Measurements from ENCODE around the gene TYW3. TPM values are rescaled to one million over a fixed set of nuclear protein-coding genes. Genes with fewer than 3 reads are reported as not detected.

The TYW3 gene
- total RNA-seq: 14.2 TPM

DNA sequence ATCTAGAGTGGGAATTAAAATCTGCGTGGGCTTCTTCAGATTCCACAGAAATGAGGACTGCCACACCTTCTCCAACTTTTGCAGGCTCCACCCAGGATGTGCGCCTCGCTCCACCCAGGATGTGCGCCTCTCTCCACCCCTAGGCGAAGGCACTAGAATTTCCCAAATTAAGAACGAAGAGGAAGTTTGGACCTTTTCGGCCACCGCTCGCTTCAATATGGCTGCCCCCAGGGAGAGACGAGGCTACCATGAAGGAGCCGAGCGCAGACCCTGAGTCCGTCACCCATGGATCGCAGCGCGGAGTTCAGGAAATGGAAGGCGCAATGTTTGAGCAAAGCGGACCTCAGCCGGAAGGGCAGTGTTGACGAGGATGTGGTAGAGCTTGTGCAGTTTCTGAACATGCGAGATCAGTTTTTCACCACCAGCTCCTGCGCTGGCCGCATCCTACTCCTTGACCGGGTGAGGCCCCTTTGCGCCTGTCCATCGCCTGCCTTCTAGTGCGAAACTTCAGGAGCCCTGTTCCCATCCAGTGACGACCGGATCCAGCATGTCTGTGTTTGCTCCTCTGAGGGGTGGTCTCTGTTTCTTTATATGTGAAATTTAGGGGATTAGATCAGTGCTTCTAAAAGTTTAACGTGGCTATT is at the start of gene TYW3, which contains the start of gene CRYZ:
TYW3 (plus strand) TSS at position 193 of the 644 bp plus-strand sequence; CDS start at position 286, 93 bp downstream.
CRYZ (minus strand) TSS at position 91 of the 644 bp plus-strand sequence. CDS start 8,229 bp downstream, outside the sequence.
- DNase-seq (ENCODE audit: low spot score): peak; percentile 95

- no peak for DNase-seq (ENCODE audit: low spot score)
Measured at GRCh38 chr1:74683656-74684055, 49.3 kb upstream of the TYW3 start.

GRCh38 chr1:74684301-74684700 is 48.7 kb upstream of the TYW3 start:
- no peak for DNase-seq (ENCODE audit: low spot score)

DNA sequence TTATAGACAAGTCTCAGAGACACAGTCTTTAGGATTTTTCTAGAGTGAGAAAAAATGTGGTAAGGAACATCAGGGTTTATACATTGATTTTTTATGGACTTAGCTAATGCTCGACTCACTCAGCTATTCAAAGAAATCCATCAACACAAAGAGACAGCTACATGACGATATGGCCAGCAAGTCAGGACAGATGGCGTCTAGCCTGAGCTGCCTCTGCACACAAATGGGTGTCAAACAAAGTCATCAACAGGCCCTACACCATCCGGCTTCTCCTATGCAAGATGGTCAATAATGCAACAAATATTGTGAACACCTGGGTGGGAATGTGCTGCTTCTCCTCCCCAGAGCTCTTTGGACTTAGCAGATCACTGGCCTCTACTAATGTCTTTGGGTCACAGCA is 46.0 kb upstream of the TYW3 start:
- DNase-seq (ENCODE audit: low spot score): no peak

DNA sequence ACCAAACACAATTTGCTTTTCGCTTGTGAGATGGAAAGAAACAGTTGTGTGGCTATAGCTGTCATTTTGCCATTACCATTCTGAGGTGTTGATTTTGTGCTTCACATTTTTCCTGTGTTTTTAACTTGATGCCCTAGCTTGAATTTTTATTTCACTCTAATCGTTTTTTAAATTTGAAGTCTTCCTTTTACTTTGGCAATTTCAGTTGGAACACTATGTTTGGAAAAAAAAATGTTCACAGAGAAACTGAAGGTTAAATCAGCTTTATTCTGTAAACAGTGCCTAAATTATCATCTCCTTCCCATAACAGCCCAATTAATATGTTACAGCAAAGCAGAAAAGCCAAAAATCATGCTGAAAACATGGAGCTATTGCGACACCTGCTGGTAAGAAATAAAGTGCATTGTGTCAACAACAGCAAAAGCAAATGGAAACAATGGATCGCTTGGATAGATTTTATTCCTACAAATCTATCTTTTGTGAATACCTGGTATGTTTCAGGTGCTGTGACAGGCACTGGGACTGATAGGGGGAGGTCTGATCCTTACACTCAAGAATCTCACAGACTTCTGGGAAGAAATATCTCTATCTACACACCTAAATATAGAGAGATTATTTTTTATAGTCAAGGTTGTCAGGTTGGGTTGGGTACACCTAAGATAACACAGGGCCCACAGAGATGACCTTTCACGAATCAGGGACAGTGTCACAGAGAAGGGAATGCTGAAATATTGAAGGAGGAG is 43.2 kb upstream of the TYW3 start:
- peak; percentile 49 for DNase-seq (ENCODE audit: low spot score)

DNA sequence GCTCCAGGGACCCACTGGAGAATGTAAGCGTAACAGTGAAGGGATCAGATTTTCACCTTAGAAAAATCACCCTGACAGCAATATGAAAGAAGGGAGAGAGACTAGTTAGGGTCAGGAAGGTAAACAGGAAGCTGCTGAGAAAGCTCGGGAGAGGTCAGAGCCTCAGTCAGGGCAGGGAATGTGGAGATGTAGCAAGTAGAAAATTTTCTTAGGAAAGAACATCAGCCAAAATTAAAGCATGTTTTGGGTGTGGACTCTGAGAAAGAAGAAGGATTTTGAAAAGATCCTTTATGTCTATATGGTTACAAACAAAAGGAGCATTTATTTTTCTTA is 42.6 kb upstream of the TYW3 start:
- no peak for DNase-seq (ENCODE audit: low spot score)

- DNase-seq (ENCODE audit: low spot score): no peak
Measured at GRCh38 chr1:74690909-74691308, 42.0 kb upstream of the TYW3 start.

DNA sequence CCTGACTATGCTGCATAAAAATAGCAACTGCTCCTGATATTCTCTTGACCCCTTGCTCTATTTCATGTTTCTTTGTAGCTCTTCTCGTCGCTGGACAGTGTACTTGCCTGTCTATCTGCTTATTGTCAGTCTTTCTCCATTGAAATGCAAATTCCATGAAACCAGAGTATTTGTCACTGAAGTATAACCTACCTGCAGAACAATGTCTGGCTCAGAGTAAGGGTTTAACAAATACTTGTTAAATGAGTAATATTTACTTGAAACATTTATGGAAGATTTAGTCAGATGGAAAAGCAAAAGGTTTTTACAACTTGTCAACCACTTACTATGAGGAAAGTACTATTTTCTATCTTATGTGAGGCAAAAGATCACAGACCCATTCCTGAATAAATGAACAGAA is 39.5 kb upstream of the TYW3 start:
- DNase-seq (ENCODE audit: low spot score): no peak

GRCh38 chr1:74697832-74698231 is 35.1 kb upstream of the TYW3 start:
- no peak for DNase-seq (ENCODE audit: low spot score)

GRCh38 chr1:74699331-74699730 is 33.6 kb upstream of the TYW3 start:
- DNase-seq (ENCODE audit: low spot score): no peak

- no peak for DNase-seq (ENCODE audit: low spot score)
Measured at GRCh38 chr1:74703386-74704182, 29.4 kb upstream of the TYW3 start.

GRCh38 chr1:74712881-74713280 is 20.1 kb upstream of the TYW3 start:
- DNase-seq (ENCODE audit: low spot score): no peak

- no peak for DNase-seq (ENCODE audit: low spot score)
Measured at GRCh38 chr1:74713849-74714248, 19.1 kb upstream of the TYW3 start.

- no peak for DNase-seq (ENCODE audit: low spot score)
Measured at GRCh38 chr1:74714429-74715235, 18.3 kb upstream of the TYW3 start.

DNA sequence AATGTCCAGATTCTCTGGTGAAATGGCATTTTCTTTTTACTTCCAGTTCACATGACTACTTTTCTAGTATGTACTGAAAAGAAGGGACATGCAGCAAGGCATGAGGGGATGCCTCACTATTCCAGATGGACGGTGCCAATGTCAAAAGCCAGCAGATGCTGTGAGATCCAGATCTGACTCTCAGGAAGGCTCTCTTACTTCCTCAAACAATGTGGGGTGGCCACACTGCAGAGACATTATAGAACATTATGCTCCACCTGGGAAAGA is 17.8 kb upstream of the TYW3 start:
- no peak for DNase-seq (ENCODE audit: low spot score)

DNA sequence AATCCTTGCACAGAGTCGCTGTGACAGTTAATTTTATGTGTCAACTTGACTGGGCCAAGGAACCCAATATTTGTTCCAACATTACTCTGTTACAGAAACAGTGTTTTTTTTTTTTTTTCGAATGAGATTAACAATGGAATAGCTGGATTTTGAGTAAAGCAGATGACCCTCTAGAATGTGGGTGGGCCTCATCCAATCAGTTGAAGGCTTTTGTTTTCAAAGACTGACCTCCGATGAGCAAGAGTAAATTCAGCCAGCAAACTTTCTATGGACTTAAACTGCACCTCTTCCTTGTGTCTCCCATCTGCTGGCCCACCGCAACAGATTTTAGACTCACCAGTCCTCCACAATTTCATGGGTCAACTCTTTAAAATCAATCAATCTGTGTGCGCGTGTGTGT is 17.1 kb upstream of the TYW3 start:
- DNase-seq (ENCODE audit: low spot score): no peak

DNA sequence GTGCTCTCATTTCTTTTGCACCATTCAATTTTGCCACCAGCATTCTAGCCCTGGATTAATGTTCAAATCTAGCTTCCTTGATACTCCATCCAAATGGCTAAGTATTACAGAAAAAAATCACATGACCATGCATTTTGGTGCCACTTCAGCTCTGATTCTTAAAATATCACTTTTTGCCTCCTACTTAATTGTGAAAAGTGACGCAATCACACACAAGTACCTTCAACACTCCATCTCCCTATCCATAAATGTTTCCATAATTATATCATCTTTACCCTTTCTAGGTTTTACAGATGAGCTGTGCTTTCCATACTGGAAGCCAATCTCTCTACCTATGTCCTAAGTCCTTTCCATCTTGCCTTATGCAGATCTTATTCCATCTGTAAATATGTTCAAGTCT is 16.1 kb upstream of the TYW3 start:
- DNase-seq (ENCODE audit: low spot score): no peak

GRCh38 chr1:74717626-74718025 is 15.3 kb upstream of the TYW3 start:
- DNase-seq (ENCODE audit: low spot score): no peak

DNA sequence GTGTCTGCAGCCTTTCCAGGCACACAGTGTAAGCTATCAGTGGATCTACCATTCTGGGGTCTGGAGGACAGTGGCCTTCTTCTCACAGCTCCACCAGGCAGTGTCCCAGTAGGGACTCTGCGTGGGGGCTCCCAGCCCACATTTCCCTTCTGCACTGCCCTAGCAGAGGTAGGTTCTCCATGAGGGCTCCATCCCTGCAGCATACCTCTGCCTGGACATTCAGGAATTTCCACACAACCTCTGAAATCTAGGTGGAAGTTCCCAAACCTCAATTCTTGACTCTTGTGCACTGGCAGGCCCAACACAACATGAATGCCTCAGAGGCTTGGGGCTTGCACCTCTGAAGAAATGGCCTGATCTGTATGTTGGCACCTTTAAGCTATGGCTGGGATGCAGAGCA is 6.9 kb upstream of the TYW3 start:
- no peak for DNase-seq (ENCODE audit: low spot score)

- no peak for DNase-seq (ENCODE audit: low spot score)
Measured at GRCh38 chr1:74728736-74729135, 4.2 kb upstream of the TYW3 start.

- DNase-seq (ENCODE audit: low spot score): no peak
Measured at GRCh38 chr1:74729741-74730478, 3.0 kb upstream of the TYW3 start.

All from mucosa of gallbladder (tissue), 1 donor.